ENCODE results near the gene CAPZB.
"Not testable (repeated sequence)": the region's sequence is repeated elsewhere in the genome, so short reads cannot be mapped to it uniquely, and the experiment has no call there.

CAPZB gene

DNA sequence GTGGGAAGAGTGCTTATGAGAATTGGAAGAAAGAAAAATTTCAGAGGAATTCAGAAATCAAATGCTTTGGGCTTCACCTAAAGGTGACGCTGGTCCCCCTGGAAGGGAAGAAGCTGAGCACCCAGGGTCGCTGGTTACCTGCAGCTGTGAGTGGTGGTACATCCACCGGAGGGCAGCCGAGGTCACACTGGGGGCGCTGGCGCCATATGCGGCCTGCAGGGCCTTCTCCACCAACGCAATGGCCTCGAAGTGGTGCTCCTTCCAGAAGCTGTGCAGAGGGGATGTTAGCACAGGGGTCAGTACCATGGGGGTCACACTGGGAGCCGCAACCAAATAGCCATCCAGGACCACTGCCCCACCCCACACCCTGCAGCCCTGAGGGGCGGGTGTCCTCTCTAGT is 179.5 kb downstream of the CAPZB start:
- Histone ChIP-seq H3K36me3 (peaks cover 46% of the 10 kb centered on the region), H3K4me3 (ENCODE audit: low read depth in 1 of 2, low read length in 1 of 2) (no peak overlapping the region), H3K9me3 (no peaks in the 10 kb centered on the region), H3K27ac (no peak overlapping the region), H3K27me3 (no peaks in the 10 kb centered on the region), H3K4me1 (ENCODE audit: control insufficient read depth in 1 of 2, insufficient read depth in 1 of 2, low read depth in 1 of 2, low read length in 1 of 2) (peaks cover 0 to 1% of the 10 kb centered on the region in 2 experiments)
- TF ChIP-seq, protein P1, sequence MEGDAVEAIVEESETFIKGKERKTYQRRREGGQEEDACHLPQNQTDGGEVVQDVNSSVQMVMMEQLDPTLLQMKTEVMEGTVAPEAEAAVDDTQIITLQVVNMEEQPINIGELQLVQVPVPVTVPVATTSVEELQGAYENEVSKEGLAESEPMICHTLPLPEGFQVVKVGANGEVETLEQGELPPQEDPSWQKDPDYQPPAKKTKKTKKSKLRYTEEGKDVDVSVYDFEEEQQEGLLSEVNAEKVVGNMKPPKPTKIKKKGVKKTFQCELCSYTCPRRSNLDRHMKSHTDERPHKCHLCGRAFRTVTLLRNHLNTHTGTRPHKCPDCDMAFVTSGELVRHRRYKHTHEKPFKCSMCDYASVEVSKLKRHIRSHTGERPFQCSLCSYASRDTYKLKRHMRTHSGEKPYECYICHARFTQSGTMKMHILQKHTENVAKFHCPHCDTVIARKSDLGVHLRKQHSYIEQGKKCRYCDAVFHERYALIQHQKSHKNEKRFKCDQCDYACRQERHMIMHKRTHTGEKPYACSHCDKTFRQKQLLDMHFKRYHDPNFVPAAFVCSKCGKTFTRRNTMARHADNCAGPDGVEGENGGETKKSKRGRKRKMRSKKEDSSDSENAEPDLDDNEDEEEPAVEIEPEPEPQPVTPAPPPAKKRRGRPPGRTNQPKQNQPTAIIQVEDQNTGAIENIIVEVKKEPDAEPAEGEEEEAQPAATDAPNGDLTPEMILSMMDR (IDR thresholded peaks at IDR 0.05) = no peak

DNA sequence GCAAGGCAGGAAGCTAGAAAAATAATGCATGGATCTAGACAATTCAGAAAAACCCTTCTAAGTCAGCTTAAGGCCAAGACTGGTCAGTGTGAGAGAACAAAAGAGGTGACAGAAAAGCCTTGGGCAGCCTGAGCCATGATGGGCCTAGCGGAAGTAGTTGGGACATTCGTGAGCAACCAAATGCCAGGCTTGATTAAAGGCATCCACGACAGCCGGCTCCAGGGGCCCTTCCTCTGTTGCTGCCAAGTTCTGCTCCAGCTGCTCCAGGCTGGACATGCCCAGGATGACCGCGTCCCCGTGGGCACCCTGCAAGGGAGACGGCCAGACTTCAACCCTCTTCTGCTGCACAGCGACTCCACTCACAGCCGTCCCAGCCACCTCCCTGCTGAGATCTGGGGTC is 181.3 kb downstream of the CAPZB start:
- H3K36me3 ChIP-seq = peaks cover 46% of the 10 kb centered on the region

DNA sequence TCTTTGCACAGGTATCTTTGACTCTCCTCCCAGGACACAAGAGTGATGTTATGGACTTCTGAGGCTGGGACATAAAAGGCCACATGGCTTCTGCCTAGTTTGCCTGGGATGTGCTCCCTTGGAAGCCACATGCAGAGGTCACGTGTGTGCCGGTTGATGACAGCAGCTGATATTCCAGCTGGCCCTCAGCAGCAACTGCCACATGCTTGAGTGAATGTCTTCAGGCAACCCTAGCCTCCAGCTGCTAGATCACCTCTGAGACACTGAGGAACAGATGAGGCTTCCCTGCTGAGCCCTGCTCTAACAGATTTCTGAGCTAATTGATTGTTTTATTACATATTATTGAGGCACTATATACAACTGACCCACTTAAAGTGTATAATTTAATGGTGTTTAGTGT is 185.1 kb downstream of the CAPZB start:
- no peaks in the 10 kb centered on the region for H3K4me1 ChIP-seq (ENCODE audit: control insufficient read depth in 1 of 2, insufficient read depth in 1 of 2, low read depth in 1 of 2, low read length in 1 of 2)
- peaks cover 16% of the 10 kb centered on the region for H3K36me3 ChIP-seq
- H3K27ac ChIP-seq = no peak overlapping the region
- TF ChIP-seq, protein P1 (IDR thresholded peaks at IDR 0.05) = no peak
- no peak overlapping the region for H3K4me3 ChIP-seq (ENCODE audit: low read depth in 1 of 2, low read length in 1 of 2)
- no peaks in the 10 kb centered on the region for H3K27me3 ChIP-seq
- no peaks in the 10 kb centered on the region for H3K9me3 ChIP-seq

More for the DNA sequence above, 181.3 kb downstream of the CAPZB start:
- H3K4me1 ChIP-seq (ENCODE audit: control insufficient read depth in 1 of 2, insufficient read depth in 1 of 2, low read depth in 1 of 2, low read length in 1 of 2); H3K27me3 ChIP-seq; H3K4me3 ChIP-seq (ENCODE audit: low read depth in 1 of 2, low read length in 1 of 2); H3K27ac ChIP-seq; H3K9me3 ChIP-seq: not testable (repeated sequence)

DNA sequence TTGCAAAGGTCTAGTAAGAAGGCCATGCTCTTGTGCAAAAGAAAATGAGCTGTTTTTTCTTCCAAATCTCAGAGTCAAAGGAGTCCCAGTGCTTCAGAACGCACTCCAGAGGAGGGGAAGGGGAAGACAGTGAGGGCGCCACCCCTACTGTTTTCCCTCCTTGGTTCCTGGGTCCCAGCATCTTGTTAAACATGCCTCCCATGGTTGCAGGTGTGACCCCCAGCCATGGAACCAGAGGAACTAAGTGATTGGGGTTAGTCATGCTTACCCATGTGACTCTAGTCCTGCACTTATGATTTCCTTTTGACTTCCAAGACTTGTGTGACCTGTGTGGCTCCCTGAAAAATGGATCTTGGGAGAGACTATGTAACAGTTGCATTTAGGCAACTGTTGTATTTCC is 190.7 kb downstream of the CAPZB start:
- H3K9me3 ChIP-seq = peaks cover 7% of the 10 kb centered on the region
- no peaks in the 10 kb centered on the region for H3K4me1 ChIP-seq (ENCODE audit: control insufficient read depth in 1 of 2, insufficient read depth in 1 of 2, low read depth in 1 of 2, low read length in 1 of 2)
- no peak overlapping the region for H3K27ac ChIP-seq
- no peaks in the 10 kb centered on the region for H3K36me3 ChIP-seq
- TF ChIP-seq, protein P1 (IDR thresholded peaks at IDR 0.05) = no peak
- peaks cover 8% of the 10 kb centered on the region for H3K27me3 ChIP-seq
- no peak overlapping the region for H3K4me3 ChIP-seq (ENCODE audit: low read depth in 1 of 2, low read length in 1 of 2)

DNA sequence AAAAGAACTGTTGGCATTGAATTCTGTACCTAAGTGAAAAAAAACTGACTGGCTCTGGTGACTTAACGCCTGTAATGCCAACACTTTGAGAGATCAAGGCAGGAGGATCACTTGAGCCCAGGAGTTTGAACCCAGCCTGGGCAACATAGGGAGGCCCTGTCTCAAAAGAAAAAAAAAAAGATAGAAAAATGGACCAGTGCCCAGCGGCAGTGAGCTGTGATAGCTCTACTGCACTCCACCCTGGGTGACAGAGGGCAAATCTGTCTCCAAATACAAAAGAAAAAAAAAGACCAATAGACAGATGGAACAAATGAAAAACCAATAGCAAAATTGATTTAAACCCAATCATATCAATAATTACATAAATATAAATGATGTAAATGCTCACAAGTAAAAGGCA is 196.1 kb downstream of the CAPZB start:
- peaks cover 3 to 5% of the 10 kb centered on the region in 2 experiments for H3K4me1 ChIP-seq (ENCODE audit: control insufficient read depth in 1 of 2, insufficient read depth in 1 of 2, low read depth in 1 of 2, low read length in 1 of 2)
- H3K27ac ChIP-seq = no peak overlapping the region
- no peak overlapping the region for H3K4me3 ChIP-seq (ENCODE audit: low read depth in 1 of 2, low read length in 1 of 2)
- peaks cover under 1% of the 10 kb centered on the region for H3K9me3 ChIP-seq
- TF ChIP-seq, protein P1 (IDR thresholded peaks at IDR 0.05) = no peak
- H3K27me3 ChIP-seq = peaks cover 33% of the 10 kb centered on the region
- H3K36me3 ChIP-seq = no peaks in the 10 kb centered on the region

Measured in neutrophil (primary cell).